Measurements from ENCODE around the gene COL5A3.

Gene COL5A3

GRCh38 chr19:10010247-10010691 lies at the start of gene COL5A3:
Gene COL5A3 (minus strand): TSS chr19:10010504. CDS start chr19:10010385, 119 bp downstream.
- Histone ChIP-seq H3K36me3 (ENCODE audit: control insufficient read depth, insufficient read depth, low read length) (no peaks in the 10 kb centered on the region), H3K4me1 (ENCODE audit: control insufficient read depth, insufficient read depth, low read length) (peaks cover 6% of the 10 kb centered on the region), H3K27me3 (ENCODE audit: control insufficient read depth, insufficient read depth, low read length) (peaks cover 26% of the 10 kb centered on the region), H3K9ac (ENCODE audit: low read depth, low read length) (no peak within 1 kb of the TSS), H3K4me3 (ENCODE audit: low read depth, low read length) (peak within 1 kb of the TSS; percentile 30), H3K9me3 (ENCODE audit: control insufficient read depth, insufficient read depth, low read length) (no peaks in the 10 kb centered on the region)

- Histone ChIP-seq H3K4me3 (ENCODE audit: low read depth, low read length) (no peak overlapping the region), H3K9me3 (ENCODE audit: control insufficient read depth, insufficient read depth, low read length) (no peaks in the 10 kb centered on the region), H3K36me3 (ENCODE audit: control insufficient read depth, insufficient read depth, low read length) (no peaks in the 10 kb centered on the region), H3K9ac (ENCODE audit: low read depth, low read length) (no peak overlapping the region), H3K27me3 (ENCODE audit: control insufficient read depth, insufficient read depth, low read length) (peaks cover 8% of the 10 kb centered on the region), H3K4me1 (ENCODE audit: control insufficient read depth, insufficient read depth, low read length) (no peaks in the 10 kb centered on the region)
These were observed 42.5 kb upstream of the COL5A3 start for GRCh38 chr19:10052602-10053360.

- Histone ChIP-seq H3K4me3 (ENCODE audit: low read depth, low read length) (no peak overlapping the region), H3K27me3 (ENCODE audit: control insufficient read depth, insufficient read depth, low read length) (peaks cover 16% of the 10 kb centered on the region), H3K9ac (ENCODE audit: low read depth, low read length) (no peak overlapping the region), H3K4me1 (ENCODE audit: control insufficient read depth, insufficient read depth, low read length) (no peaks in the 10 kb centered on the region), H3K9me3 (ENCODE audit: control insufficient read depth, insufficient read depth, low read length) (no peaks in the 10 kb centered on the region), H3K36me3 (ENCODE audit: control insufficient read depth, insufficient read depth, low read length) (no peaks in the 10 kb centered on the region)
These were observed 39.3 kb upstream of the COL5A3 start for GRCh38 chr19:10049626-10050025.

DNA sequence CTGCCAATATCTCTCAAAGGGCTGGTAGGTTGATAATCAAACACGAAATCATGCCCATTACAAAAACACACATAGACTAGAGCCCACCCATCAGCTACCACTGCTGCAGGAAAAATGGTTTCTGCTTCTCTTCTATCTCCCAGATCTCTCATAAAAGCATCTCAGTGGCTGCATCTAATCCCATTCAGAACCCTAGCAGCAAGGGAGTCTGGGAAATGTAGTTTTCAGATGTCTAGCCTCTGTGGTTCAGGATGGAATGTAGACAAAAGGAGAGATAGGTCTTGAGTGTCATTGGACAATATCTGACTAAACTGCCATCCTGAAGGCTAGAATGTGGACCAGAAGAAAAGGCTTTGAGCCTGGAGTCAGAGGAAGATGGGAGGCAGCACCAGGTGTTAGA lies 35.1 kb upstream of the COL5A3 start:
- Histone ChIP-seq H3K9me3 (ENCODE audit: control insufficient read depth, insufficient read depth, low read length) (no peaks in the 10 kb centered on the region), H3K4me1 (ENCODE audit: control insufficient read depth, insufficient read depth, low read length) (no peaks in the 10 kb centered on the region), H3K27me3 (ENCODE audit: control insufficient read depth, insufficient read depth, low read length) (peaks cover 29% of the 10 kb centered on the region), H3K9ac (ENCODE audit: low read depth, low read length) (no peak overlapping the region), H3K4me3 (ENCODE audit: low read depth, low read length) (no peak overlapping the region), H3K36me3 (ENCODE audit: control insufficient read depth, insufficient read depth, low read length) (no peaks in the 10 kb centered on the region)

DNA sequence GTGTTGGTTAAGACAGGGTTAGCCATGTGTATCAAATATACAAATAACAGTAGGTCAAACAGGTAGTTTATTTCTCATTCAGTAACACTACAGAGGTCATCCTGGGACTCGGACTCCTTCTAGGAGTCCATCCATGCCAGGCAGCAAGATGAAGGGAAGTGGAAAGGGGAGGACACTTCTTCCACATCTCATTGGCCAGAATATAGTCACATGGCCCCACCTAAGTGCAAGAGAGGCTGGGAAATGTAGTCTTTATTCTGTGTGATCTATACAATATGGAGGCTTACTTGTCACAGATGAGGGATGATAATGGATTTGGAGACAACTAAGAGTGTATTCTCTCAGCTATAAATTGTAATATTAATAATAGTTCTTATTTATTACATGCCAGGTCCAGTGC lies 34.1 kb upstream of the COL5A3 start:
- no peaks in the 10 kb centered on the region for H3K36me3 ChIP-seq (ENCODE audit: control insufficient read depth, insufficient read depth, low read length)

DNA sequence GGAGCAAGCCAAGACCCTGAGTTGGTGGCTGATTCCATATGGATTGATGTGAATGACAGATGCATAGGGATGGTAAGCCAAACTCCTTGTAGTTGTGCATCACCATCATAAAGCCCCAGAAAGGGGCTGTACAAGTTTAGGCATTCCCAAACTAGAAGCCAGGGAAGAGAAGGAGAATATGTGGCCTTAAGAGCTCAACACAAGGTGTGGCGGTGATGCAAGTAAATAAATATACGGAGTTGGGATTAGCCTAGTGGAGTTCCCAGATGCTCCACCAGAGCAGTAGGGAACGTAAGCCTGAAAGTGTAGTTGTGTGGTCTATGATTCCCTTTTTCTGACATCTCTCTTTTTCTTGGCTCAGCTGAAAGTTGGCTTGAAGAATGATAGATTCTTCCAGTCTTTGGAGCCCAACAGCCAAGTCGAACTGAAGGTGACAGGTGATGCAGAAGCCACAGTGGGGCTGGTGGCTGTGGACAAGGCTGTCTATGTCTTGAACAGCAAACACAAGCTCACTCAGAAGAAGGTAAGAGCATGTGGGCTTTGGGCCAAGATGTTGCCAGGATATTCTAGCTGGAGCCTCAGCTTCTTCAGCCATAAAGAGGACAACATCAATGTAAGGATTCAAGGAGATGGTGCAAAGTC lies 33.1 kb upstream of the COL5A3 start:
- Histone ChIP-seq H3K4me1 (ENCODE audit: control insufficient read depth, insufficient read depth, low read length) (no peaks in the 10 kb centered on the region), H3K9ac (ENCODE audit: low read depth, low read length) (no peak overlapping the region), H3K4me3 (ENCODE audit: low read depth, low read length) (no peak overlapping the region), H3K9me3 (ENCODE audit: control insufficient read depth, insufficient read depth, low read length) (no peaks in the 10 kb centered on the region), H3K27me3 (ENCODE audit: control insufficient read depth, insufficient read depth, low read length) (peaks cover 32% of the 10 kb centered on the region), H3K36me3 (ENCODE audit: control insufficient read depth, insufficient read depth, low read length) (no peaks in the 10 kb centered on the region)

More for the DNA sequence above, 34.1 kb upstream of the COL5A3 start:
- Histone ChIP-seq H3K9ac (ENCODE audit: low read depth, low read length) (no peak overlapping the region), H3K27me3 (ENCODE audit: control insufficient read depth, insufficient read depth, low read length) (peaks cover 26% of the 10 kb centered on the region), H3K4me3 (ENCODE audit: low read depth, low read length) (no peak overlapping the region), H3K4me1 (ENCODE audit: control insufficient read depth, insufficient read depth, low read length) (no peaks in the 10 kb centered on the region), H3K9me3 (ENCODE audit: control insufficient read depth, insufficient read depth, low read length) (no peaks in the 10 kb centered on the region)

DNA sequence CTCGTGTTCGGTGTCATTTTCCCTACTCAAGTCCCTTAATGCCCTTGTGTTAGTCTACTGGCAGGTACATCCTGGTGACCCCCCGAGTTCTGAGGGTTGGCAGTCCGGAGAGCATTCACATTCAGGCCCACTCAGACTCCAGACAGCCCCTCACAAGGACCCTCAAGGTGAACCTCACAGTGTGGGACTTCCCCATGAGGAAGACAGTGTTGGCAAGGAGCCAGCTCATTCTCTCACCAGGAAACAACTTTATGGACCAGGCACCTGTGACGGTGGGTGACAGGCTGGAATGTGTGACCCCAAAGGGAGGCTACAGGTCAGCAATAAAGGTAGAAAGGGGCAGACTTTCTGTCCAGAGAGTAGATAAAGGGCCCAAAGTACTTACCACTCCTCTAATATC lies 27.5 kb upstream of the COL5A3 start:
- Histone ChIP-seq H3K27me3 (ENCODE audit: control insufficient read depth, insufficient read depth, low read length) (peaks cover 13% of the 10 kb centered on the region), H3K36me3 (ENCODE audit: control insufficient read depth, insufficient read depth, low read length) (no peaks in the 10 kb centered on the region), H3K4me1 (ENCODE audit: control insufficient read depth, insufficient read depth, low read length) (no peaks in the 10 kb centered on the region), H3K9me3 (ENCODE audit: control insufficient read depth, insufficient read depth, low read length) (no peaks in the 10 kb centered on the region), H3K9ac (ENCODE audit: low read depth, low read length) (no peak overlapping the region), H3K4me3 (ENCODE audit: low read depth, low read length) (no peak overlapping the region)

DNA sequence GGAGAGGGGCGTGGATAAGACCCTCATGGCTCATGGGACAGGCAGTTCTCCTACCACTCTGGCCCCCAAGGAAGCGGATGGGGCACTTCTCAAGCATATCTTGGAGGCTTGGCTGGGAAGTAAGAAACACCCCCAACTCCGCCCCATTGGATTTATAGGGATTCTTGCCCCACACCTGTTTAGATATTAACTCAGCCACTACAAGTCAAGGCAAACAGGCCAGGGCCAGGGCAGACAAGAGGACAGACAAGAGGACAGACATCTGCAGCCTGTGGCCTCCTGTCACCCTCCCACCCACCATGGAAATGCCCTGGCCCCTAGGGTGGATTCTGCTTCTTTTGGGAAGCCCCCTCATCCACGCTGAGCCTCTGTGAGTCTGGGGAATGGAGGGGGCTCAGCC lies 27.1 kb upstream of the COL5A3 start:
- H3K36me3 ChIP-seq (ENCODE audit: control insufficient read depth, insufficient read depth, low read length): no peaks in the 10 kb centered on the region
- peaks cover 12% of the 10 kb centered on the region for H3K27me3 ChIP-seq (ENCODE audit: control insufficient read depth, insufficient read depth, low read length)
- no peak overlapping the region for H3K9ac ChIP-seq (ENCODE audit: low read depth, low read length)
- H3K4me3 ChIP-seq (ENCODE audit: low read depth, low read length): no peak overlapping the region
- H3K9me3 ChIP-seq (ENCODE audit: control insufficient read depth, insufficient read depth, low read length): no peaks in the 10 kb centered on the region
- H3K4me1 ChIP-seq (ENCODE audit: control insufficient read depth, insufficient read depth, low read length): no peaks in the 10 kb centered on the region

- H3K4me3 ChIP-seq (ENCODE audit: low read depth, low read length): no peak overlapping the region
- H3K9ac ChIP-seq (ENCODE audit: low read depth, low read length): no peak overlapping the region
- no peaks in the 10 kb centered on the region for H3K9me3 ChIP-seq (ENCODE audit: control insufficient read depth, insufficient read depth, low read length)
- no peaks in the 10 kb centered on the region for H3K4me1 ChIP-seq (ENCODE audit: control insufficient read depth, insufficient read depth, low read length)
- no peaks in the 10 kb centered on the region for H3K36me3 ChIP-seq (ENCODE audit: control insufficient read depth, insufficient read depth, low read length)
- H3K27me3 ChIP-seq (ENCODE audit: control insufficient read depth, insufficient read depth, low read length): peaks cover 12% of the 10 kb centered on the region
These were observed 26.3 kb upstream of the COL5A3 start for GRCh38 chr19:10036601-10037071.

DNA sequence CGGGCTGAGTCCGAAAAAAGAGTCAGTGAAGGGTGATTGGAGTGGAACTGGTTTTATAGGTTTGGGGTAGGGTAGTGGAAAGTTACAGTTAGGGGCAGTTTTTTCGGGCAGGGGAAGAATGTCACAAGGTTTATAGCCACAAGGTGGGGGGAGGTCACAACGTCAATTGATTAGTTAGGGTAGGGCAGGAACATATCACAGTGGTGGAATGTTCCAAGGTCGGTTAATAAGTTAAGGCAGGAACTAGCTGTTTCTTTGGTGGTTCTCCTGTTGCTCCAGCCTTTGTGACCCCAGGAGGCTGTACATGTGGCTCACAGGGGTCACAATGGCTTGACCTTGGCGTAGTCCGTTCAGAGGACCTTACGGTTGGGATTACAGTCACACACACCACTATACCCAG lies 23.3 kb upstream of the COL5A3 start:
- Histone ChIP-seq H3K4me1 (ENCODE audit: control insufficient read depth, insufficient read depth, low read length) (no peaks in the 10 kb centered on the region), H3K9ac (ENCODE audit: low read depth, low read length) (no peak overlapping the region), H3K36me3 (ENCODE audit: control insufficient read depth, insufficient read depth, low read length) (no peaks in the 10 kb centered on the region), H3K9me3 (ENCODE audit: control insufficient read depth, insufficient read depth, low read length) (no peaks in the 10 kb centered on the region), H3K4me3 (ENCODE audit: low read depth, low read length) (no peak overlapping the region), H3K27me3 (ENCODE audit: control insufficient read depth, insufficient read depth, low read length) (peaks cover 3% of the 10 kb centered on the region)

DNA sequence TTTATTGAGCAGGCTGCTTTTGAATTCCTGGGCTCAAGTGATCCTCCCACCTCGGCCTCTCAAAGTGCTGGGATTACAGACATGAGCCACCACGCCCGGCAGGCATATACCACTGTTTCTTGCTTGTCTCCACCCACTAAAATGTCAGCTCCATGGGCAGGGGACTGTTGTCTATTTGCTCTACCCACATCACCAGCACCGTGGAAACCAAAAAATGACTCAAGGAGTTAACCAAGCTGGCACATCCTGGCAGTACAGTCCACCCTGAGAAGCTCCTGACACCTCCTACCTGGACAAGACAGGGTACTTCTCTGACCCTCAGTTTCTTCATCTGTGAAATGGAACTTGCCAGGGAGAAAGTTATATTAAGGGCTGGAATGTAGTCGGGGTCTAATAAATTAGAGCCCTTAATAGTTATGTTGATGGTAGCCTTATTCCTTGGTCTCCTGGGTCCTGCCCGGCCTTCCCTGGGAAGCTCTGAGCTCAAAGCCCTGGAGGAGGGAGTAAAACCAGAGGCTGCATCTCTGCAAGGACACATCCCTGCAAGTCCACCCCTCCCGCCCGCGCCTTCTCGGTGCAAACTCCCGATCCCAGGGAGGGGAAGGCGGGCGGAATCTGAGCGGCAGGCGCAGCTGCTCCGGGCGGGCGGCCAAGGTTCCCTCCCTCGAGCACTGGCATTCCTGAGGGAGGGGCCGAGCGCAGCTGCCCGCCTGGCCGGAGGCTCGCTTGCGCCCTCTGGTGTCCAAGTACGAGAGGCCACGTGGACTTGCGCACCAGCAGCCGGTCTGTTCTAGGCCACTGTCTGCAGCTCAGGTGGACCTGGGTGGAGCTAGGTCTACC lies 17.1 kb upstream of the COL5A3 start:
- Histone ChIP-seq H3K36me3 (ENCODE audit: control insufficient read depth, insufficient read depth, low read length) (no peaks in the 10 kb centered on the region), H3K9ac (ENCODE audit: low read depth, low read length) (no peak overlapping the region), H3K4me3 (ENCODE audit: low read depth, low read length) (peak overlapping the region; percentile 31), H3K27me3 (ENCODE audit: control insufficient read depth, insufficient read depth, low read length) (peaks cover 9% of the 10 kb centered on the region), H3K4me1 (ENCODE audit: control insufficient read depth, insufficient read depth, low read length) (no peaks in the 10 kb centered on the region), H3K9me3 (ENCODE audit: control insufficient read depth, insufficient read depth, low read length) (no peaks in the 10 kb centered on the region)
